Suppressor macrophage treated with lipopolysaccharide for 1 hour (primary cell): Measurements from ENCODE around the gene KCP.
A peak's percentile ranks its signal among the peaks of the same experiment; 100 is the strongest.

Experiments
- DNase-seq, 3 donors: peaks; one replicate each; pipeline ENCODE4 v3.0.0-alpha.2; 2020 to 2022

Gene KCP

DNA sequence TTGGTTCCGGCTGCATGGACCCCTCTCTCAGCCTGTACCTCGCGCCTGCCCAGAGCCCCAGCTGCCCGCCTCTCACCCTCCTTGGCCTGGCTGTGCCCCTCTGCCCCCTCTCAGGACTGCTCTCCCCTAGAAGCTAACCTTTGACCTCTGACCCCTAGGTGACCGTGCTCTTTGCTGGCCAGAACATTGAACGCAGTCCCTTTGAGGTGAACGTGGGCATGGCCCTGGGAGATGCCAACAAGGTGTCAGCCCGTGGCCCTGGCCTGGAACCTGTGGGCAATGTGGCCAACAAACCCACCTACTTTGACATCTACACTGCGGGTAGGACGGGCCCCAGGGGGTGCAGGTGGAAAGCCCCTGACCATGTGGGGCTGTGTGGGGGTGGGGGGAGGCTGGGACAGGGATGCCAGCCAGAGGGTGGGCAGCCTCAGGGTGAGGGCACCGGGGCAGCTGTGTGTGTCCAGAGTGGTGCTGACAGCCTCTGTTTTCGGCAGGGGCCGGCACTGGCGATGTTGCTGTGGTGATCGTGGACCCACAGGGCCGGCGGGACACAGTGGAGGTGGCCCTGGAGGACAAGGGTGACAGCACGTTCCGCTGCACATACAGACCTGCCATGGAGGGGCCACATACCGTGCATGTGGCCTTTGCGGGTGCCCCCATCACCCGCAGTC, 72.3 kb downstream of the KCP start:
- no peak for DNase-seq

DNA sequence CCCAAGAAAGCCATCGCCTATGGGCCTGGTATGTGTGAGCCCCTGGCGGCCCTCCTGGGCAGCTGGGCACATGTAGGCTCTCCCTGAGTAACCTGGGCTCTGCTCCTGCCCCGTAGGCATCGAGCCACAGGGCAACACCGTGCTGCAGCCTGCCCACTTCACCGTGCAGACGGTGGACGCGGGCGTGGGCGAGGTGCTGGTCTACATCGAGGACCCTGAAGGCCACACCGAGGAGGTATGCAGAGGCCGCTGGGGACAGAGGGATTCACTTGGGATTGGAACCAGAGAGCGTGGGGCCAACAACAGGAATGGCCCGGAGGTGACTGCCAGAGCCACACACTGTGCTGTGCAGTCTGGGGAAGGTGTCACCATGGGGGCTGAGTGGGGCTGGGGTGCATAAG, 73.0 kb downstream of the KCP start:
- DNase-seq, result no peak

DNA sequence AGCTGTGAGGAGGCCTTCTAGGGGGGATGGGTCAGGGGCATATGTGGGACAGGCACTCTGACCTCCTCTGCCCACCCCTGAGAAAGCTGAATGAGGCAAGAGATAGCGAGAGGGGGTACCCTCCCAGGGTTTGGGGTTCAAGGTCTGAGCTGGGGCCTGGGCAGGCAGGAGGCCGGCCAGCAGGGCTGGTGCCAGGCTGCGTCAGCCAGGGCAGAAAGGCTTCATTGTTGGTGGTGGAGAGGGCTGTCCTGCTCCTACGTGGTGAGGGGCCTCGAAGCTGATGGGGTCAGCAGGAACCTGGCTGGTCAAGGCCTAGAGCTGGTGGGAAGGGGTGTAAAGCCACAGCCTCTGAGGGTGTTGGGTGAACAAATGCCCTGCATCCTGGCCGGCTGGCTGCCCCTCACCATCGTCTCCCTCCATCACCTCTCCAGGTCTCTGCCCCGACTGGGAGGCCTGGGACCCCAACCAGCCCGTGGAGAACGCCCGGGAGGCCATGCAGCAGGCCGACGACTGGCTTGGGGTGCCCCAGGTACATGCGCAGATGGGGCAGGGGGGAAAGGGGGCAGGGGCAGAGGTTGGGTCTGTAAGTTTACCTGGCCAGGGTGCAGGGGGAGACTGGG, 73.7 kb downstream of the KCP start:
- DNase-seq, result no peak

DNA sequence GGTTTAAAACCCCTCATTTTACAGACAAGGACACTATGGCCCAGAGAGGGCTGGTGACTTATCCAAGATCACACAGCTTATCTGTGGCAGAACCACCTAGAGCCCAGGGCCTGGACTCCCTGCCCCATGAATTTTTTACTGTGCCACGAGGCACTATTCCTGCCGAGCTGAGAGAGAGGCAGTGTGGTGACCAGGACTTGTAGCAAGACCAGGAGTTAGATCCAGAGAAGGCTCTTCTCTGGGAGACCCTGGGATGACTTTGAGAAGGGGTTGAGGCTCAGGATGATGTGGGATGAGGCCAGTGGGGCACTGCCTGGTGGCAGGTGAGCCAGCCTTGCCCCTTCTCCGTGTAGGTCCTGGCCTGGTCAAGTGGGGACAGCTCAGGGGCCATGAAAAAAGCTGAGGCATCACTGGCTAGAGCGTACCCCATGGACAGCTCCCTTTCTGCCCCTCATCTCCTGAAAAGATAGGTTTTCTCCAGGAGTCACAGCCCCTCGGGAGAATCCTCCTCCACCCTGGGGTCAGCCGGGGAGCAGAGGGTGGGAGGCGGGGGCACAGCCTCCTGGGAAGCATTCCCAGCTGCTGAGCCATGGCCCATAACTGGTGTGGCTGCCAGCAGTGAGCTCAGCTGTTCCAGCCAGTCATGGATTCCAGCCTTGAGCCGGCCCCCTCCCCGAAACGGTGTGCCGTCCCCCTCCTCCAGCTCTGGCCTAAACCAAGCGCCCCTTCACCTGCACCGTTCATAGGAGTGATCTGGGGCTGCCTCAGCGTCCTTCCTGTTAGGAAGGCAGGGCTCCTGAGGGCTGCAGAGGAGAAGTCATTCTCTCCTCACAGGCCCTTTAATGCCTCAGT, 74.5 kb downstream of the KCP start:
- no peak for DNase-seq

DNA sequence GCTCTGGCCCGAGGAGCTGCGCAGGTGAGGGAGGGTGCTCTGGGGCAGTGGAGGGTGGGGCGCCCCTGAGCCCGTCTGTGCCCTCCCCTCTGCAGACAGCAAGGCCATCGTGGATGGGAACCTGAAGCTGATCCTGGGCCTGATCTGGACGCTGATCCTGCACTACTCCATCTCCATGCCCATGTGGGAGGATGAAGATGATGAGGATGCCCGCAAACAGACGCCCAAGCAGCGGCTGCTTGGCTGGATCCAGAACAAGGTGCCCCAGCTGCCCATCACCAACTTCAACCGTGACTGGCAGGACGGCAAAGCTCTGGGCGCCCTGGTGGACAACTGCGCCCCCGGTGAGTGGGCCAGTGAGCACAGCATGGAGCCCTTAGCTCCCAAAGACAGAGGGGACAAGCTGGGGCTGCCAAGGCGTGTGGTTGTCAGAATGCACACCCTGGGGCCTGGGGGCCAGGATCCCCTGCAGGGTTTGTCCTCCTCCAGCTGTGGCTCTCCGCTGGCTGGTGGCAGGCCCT, 75.2 kb downstream of the KCP start:
- no peak for DNase-seq

DNA sequence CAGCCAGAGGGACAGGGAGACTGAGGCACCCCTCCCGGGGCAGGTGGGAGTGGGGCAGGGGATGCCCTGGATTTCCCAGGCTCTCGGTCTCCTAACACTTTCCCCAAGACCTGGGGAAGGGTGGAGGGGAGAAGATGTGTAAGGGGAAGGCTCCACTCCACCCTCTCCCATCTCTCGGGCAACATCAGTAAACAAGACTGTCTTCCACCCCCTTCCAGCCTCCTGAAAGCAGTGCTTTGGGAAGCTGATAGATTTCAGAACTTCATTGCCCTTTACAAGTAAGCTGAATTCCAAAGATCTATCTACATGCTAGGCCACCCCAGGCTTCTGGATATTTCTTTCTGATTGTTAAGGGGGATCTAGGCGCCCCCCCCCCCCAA, 76.6 kb downstream of the KCP start:
- no peak for DNase-seq

DNA sequence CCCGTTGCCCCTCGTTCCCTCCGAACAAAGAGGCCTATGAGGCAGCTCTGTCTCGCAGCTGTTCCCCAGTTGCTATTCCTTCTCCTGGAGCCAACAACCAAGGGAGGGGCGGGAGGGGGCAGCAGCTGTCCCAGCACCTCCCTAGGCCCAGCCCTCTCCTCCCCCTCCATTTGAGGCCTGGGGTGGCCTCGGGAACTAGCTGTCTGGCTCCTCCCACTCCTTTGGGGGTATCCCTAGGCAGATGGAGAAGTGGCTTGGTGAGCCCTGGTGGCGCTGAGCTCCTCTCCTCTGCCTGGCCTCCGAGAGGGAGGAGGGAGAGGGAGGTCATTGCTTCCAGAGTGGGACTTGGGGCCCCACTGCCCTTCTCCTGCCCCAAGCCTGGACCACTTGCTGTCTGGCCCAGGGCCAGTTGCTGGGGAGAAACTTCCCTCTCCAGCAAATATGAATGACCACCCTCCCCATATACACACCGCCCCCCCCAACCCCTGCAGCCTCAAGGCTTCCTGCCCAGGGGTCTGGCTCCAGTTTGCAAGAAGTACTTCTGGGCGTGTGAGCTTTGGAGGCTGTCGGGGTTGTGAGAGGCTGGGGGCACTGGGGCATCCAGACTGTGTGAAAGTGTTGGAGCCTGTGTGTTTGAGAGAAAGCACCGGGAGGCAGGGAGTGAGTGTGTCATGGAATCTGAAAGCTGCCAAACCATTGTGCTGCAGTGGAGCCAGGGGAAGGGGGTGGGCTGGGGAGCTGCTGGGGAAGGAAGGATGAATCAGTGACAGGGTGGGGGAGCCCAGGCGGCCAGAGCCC, 77.2 kb downstream of the KCP start:
- peak; percentile 58 to 78 (median 61) for DNase-seq

DNA sequence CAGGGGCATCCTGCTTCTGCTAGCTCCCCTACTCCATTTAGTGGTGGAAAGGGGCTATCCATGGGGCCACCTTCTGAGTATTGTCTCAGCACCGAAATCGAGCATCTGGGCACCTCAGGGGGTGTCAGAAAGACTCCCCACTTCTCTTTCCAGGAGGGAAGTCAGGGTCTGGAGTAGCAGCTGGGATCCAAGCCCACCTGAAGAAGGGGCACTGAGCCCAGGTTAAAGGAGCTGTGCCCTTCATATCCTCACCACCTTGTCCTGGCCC, 77.7 kb downstream of the KCP start:
- DNase-seq, result no peak

DNA sequence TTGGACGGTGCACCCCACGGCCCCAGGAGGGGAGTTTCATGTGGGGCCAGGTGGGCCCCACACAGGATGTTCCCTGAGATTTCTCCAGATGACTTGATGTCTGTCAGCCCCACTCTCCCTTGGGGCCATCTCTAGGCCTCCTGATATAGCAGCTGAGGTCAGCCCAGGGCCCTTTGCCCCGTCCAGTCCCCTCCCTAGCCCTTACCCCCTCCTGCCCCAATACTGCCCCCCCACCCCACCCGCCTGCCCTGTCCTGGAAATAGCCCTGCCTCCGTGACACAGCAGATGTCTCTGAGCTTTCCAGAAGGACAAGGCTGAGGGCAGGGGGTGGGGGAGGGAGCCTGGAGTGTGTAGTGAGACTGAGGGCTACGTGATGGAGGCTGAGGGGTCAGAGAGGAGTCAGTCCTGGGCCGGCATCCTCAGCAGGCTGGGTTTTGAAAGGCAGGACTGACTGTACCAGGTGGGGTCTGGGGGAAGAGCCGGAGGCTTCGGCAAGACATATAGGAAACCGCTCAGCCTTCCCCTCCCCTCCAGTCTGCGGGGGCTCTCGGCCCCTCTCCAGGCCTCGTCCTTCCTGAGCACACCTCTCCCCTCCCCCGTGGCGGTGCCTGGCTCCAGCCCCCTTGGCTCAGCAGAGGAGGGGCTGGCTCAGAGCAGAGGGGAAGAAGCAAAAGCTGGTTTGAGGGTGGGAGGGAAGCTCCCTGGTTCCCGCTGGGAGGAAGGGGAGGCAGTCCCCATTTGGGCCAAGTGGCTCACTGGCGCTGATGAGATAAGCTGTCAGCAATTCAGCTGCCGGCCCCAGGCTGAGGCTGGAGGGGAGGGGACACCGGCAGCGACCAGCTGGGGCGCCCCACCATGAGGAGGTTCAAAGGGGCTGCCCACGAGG, 78.3 kb downstream of the KCP start:
- DNase-seq, result no peak

DNA sequence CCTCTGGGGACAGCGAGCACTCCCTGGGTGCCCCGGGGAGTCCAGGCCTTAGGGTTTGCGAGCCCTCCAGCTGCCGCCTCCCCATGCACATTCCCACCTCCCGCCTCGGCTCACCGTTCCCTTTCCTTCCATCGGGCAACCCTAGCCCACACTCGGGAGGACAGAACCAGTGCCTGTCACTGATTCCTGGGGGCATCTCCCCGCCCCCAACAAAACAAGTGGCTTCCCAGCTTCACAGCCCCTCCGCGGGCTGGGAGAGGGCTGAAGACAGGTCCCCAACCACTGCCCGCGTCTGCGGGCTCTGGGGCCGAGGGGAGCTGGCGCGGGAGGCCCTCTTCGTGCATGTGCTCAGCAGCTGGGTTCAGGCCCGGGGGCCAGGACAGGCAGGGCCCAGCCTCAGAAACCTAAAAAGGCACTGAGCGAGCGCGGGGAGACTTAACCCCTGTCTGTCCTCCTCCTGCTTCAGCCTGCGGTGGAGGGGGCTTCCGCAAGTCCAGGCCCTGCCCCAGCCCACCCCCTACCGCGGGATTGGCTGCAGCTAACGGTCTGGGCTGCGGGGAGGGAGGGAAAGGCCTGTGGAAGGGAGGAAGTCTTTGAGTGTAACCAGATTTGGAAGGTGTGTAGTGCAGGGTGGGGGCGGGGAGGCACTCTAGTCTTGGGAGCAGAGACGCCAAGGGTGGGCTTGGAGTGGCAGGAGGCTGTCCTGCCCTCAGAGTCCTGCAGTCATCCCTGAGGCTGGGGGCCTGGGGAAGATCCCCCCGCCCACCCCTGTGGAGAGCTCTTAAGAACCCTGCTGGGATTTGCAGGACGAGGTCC, 79.1 kb downstream of the KCP start:
- no peak for DNase-seq

DNA sequence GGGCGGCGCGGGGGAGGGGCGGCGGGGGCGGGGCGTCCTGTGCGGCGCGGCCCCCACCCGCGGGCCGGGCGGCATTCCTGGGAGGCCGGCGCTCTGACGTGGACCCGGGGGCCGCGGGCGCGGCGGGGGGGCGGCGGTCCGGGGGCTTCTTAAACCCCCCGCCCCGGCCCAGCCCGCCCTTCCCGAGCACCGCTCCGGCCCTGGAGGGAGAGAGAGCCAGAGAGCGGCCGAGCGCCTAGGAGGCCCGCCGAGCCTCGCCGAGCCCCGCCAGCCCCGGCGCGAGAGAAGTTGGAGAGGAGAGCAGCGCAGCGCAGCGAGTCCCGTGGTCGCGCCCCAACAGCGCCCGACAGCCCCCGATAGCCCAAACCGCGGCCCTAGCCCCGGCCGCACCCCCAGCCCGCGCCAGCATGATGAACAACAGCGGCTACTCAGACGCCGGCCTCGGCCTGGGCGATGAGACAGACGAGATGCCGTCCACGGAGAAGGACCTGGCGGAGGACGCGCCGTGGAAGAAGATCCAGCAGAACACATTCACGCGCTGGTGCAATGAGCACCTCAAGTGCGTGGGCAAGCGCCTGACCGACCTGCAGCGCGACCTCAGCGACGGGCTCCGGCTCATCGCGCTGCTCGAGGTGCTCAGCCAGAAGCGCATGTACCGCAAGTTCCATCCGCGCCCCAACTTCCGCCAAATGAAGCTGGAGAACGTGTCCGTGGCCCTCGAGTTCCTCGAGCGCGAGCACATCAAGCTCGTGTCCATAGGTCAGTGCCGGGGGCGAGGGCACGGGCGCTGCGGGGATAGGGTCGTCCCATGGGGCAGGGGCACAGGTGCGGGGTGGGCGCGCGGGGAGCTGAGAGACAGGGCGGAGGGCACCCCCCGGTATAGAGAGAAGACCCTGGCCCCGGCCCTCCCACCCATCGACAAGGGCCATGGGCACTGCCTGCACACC, 80.0 kb downstream of the KCP start, which contains the start of gene FLNC:
Gene FLNC, plus strand, starts transcription at position 176 of the 947 bp plus-strand sequence. Its CDS starts 232 bp downstream, at position 408.
- DNase-seq, result peak; percentile 36 to 58 (median 56)

DNA sequence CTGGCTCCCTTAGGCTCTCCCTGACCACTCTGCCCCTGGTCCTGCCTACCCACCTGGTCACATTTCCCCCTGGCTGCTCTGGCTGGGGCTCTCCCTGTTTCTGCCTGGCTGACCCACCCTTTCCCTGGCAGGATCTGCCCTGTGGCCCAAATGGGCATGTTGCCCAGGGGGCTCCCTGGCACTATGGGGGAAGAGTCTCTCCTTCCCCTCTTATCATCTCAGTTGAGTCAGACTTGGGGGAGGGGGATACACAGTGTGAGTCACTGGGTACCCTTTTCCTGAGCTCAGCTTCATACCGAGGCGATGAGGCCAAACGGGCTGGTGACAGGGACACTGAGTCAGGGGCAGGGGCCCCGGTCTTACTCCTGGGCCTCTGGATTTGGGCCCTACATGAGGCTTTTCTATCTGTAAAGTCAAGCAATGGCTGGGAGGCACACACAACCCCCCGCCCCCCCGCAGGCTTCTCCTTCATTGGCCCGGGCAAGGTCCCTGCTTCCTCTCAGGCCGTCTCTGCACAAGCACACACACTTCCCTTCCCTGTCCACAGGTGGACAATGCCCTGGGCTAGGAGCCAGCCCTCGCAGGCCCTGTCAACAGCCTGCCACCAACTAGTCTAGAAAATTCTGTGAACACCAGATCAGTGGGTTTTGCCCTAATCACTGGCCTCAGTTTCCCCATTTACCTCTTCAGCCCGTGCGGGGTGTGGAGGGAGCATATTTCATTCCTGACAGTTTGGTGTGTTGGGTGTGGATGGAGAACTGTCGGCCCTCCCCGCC, 80.9 kb downstream of the KCP start:
- no peak for DNase-seq

DNA sequence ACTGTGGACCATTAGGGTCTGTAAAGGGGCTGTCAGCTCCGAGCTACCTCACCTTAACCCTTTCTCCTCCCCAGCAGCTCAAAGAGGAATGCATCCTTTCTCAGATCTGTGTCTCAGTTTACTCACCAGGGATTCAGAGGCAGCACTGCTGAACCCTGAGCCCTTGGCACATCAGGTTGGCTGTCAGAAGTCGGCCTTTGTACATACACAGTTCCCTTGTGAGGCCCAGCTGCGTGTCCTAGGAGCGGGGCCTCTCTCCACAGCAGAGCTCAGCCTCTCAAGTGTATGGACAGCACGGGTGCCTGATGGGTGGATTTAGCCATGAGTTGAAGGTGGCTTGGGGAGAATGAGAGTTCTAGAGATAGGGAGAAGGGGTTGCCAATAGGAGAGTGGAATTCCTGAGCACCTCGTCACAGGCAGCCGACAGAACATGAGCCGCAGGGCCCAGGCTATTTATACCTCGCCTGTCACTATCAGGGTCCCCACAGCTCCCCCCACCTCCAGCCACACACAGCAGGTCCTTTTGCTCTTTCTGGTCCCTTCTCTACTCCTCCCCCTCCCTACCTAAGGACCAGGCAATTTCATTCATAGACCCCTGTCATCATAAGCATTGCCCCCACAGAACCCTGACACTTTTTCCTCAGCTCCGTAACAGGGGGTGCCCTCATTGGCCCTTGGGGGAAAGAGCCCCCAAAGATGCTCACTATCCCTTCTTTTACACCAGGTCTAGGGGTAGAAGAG, 82.4 kb downstream of the KCP start:
- no peak for DNase-seq

DNA sequence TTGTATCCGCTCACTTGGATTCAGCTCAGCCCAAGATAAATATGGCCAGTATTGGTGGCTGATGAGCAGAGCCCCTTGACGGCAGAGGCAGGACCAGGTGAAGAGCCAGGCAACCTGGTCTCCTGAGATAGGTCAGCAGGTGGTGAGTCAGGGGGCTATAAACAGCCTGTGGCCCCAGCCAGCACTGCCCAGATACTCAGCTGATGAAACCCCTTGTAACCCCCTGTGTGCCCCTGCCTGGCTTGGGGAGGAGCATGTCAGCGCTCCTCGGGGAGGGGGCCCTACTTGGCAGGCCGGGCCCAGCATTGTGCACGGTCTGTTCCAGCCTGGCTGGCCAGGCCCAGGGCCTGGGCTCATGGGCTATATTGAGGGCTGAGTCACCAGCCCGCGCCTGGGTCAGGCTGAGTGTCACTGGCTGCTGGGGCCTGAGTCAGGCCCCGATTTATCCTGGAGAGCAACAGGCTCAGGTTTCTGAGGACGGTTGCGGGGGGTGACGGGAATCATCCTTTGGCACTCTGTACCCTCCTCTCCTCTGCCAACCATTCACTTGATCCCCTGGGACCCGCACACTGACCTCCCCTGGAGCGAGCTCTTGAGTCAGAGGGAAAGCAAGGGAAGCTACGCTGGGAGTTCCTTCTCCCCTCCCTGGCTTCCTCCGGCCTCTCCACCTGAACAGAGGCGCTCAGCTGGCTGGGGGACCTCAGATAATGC, 83.1 kb downstream of the KCP start:
- peak; percentile 31 to 52 (median 32) for DNase-seq

DNA sequence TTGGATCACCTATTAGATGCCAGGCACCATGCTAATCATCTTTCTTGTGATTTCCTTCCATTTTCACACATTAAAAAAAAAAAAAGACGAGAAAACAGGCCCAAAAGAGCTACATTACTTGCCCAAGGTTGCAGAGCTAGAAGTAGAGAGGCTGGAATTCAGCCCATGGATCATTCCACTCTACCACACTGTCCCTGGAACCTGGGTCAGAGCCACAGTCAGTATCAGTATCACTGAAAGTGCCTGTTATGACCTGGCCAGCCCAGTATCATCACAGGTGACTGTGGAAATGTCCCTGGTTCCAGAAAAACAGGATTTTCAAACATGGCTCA, 83.6 kb downstream of the KCP start:
- DNase-seq, result no peak
